Type B pancreatic cell (in vitro differentiated cells): Measurements from ENCODE around the gene AKAIN1. TPM values are rescaled to one million over a fixed set of nuclear protein-coding genes. Genes with fewer than 3 reads are reported as not detected.

ENCODE experiments used
- DNase-seq: peaks from one replicate; pipeline ENCODE4 v3.0.0; 2021; ENCODE audit warnings: mixed read lengths; ENCODE audit not compliant: unreplicated experiment; ENCODE audit errors: extremely low spot score
- H3K27ac Mint-ChIP-seq: 2 replicates; pipeline ENCODE4 v1.8.0; 2021; ENCODE audit warnings: mild to moderate bottlenecking, mixed read lengths
- H3K27me3 Mint-ChIP-seq: 2 replicates; pipeline ENCODE4 v1.8.0; 2021; ENCODE audit warnings: mixed read lengths
- H3K36me3 Mint-ChIP-seq: 2 replicates; pipeline ENCODE4 v1.8.0; 2021; ENCODE audit warnings: mixed read lengths
- H3K4me1 Mint-ChIP-seq: one replicate; pipeline ENCODE4 v1.8.0; 2021; ENCODE audit warnings: mixed read lengths; ENCODE audit not compliant: unreplicated experiment
- H3K4me3 Mint-ChIP-seq: 2 replicates; pipeline ENCODE4 v1.8.0; 2021; ENCODE audit warnings: mild to moderate bottlenecking, mixed read lengths
- H3K9me3 Mint-ChIP-seq: 2 replicates; pipeline ENCODE4 v1.8.0; 2021; ENCODE audit warnings: mixed read lengths
- CTCF ChIP-seq: fragments of 200-600 bp; sonication (generic); conservative IDR thresholded peaks from 2 replicates; pipeline ENCODE4 v1.5.0; 2021; ENCODE audit warnings: antibody characterized with exemption, mild to moderate bottlenecking
- total RNA-seq: library from RNA; stranded (reverse); gene quantifications from 2 replicates; pipeline ENCODE4 v1.2.1, GENCODE V29; 2021; ENCODE audit warnings: low replicate concordance

Gene AKAIN1
- total RNA-seq, 1 donor from 2014 or later: 1.1 TPM

- TF ChIP-seq CTCF: no peak
- Mint-ChIP-seq H3K36me3 (no peaks in the 10 kb centered on the region), H3K9me3 (no peaks in the 10 kb centered on the region), H3K27ac (no peak overlapping the region), H3K27me3 (no peaks in the 10 kb centered on the region), H3K4me1 (no peaks in the 10 kb centered on the region), H3K4me3 (no peak overlapping the region)
- no peak for DNase-seq
Measured at GRCh38 chr18:5142859-5143258, 54.2 kb downstream of the AKAIN1 start.

GRCh38 chr18:5142131-5142530 lies 54.9 kb downstream of the AKAIN1 start:
- no peaks in the 10 kb centered on the region for H3K9me3 Mint-ChIP-seq
- no peak overlapping the region for H3K27ac Mint-ChIP-seq
- no peak overlapping the region for H3K4me3 Mint-ChIP-seq
- no peaks in the 10 kb centered on the region for H3K4me1 Mint-ChIP-seq
- no peaks in the 10 kb centered on the region for H3K36me3 Mint-ChIP-seq
- DNase-seq: no peak
- H3K27me3 Mint-ChIP-seq: no peaks in the 10 kb centered on the region
- no peak for TF ChIP-seq CTCF

- Mint-ChIP-seq H3K4me1 (no peaks in the 10 kb centered on the region), H3K4me3 (no peak overlapping the region), H3K36me3 (no peaks in the 10 kb centered on the region), H3K27ac (no peak overlapping the region), H3K27me3 (peaks cover 3% of the 10 kb centered on the region), H3K9me3 (no peaks in the 10 kb centered on the region)
- no peak for DNase-seq
- TF ChIP-seq CTCF: no peak
Measured at GRCh38 chr18:5137261-5137660, 59.8 kb downstream of the AKAIN1 start.

GRCh38 chr18:5132987-5133386 lies 64.1 kb downstream of the AKAIN1 start:
- DNase-seq: no peak
- H3K9me3 Mint-ChIP-seq: no peaks in the 10 kb centered on the region
- H3K27me3 Mint-ChIP-seq: peaks cover 3% of the 10 kb centered on the region
- no peak overlapping the region for H3K27ac Mint-ChIP-seq
- no peak for TF ChIP-seq CTCF
- H3K36me3 Mint-ChIP-seq: no peaks in the 10 kb centered on the region
- no peaks in the 10 kb centered on the region for H3K4me1 Mint-ChIP-seq
- H3K4me3 Mint-ChIP-seq: no peak overlapping the region

GRCh38 chr18:5122272-5122671 lies 74.8 kb downstream of the AKAIN1 start:
- H3K4me1 Mint-ChIP-seq: no peaks in the 10 kb centered on the region
- no peak overlapping the region for H3K27ac Mint-ChIP-seq
- no peaks in the 10 kb centered on the region for H3K36me3 Mint-ChIP-seq
- no peaks in the 10 kb centered on the region for H3K9me3 Mint-ChIP-seq
- H3K27me3 Mint-ChIP-seq: peaks cover 9% of the 10 kb centered on the region
- no peak overlapping the region for H3K4me3 Mint-ChIP-seq
- DNase-seq: no peak
- TF ChIP-seq CTCF: no peak

GRCh38 chr18:5110266-5110665 lies 86.8 kb downstream of the AKAIN1 start:
- Mint-ChIP-seq H3K4me3 (no peak overlapping the region), H3K27ac (no peak overlapping the region), H3K4me1 (no peaks in the 10 kb centered on the region), H3K27me3 (peaks cover 22% of the 10 kb centered on the region), H3K36me3 (no peaks in the 10 kb centered on the region), H3K9me3 (no peaks in the 10 kb centered on the region)
- no peak for DNase-seq
- TF ChIP-seq CTCF: no peak
